GM10248 (cell line): Measurements from ENCODE around the gene TOLLIP.

ENCODE experiments used
- CTCF ChIA-PET: fragments of 300-600 bp; sonication (Branson Sonifier 250); formaldehyde crosslinking; extraction: SDS; loops from one replicate; lab custom pipeline; 2021; ENCODE audit warnings: antibody characterized with exemption; lab: Yijun Ruan, JAX
- POLR2A ChIA-PET: fragments of 350-650 bp; sonication (Branson Sonifier 250); formaldehyde crosslinking; extraction: SDS; loops from one replicate; lab custom pipeline; 2020; ENCODE audit warnings: antibody characterized with exemption; lab: Yijun Ruan, JAX
- DNase-seq: peaks from one replicate; pipeline ENCODE4 v3.0.0; 2012; ENCODE audit errors: extremely low spot score
- TF ChIP-seq, protein P1 (sequence below): IDR thresholded peaks from 2 replicates; pipeline ENCODE4 v1.5.1; 2012; ENCODE audit warnings: mild to moderate bottlenecking, low read depth; ENCODE audit errors: extremely low read depth, missing control alignments, control extremely low read depth

TOLLIP gene

DNA sequence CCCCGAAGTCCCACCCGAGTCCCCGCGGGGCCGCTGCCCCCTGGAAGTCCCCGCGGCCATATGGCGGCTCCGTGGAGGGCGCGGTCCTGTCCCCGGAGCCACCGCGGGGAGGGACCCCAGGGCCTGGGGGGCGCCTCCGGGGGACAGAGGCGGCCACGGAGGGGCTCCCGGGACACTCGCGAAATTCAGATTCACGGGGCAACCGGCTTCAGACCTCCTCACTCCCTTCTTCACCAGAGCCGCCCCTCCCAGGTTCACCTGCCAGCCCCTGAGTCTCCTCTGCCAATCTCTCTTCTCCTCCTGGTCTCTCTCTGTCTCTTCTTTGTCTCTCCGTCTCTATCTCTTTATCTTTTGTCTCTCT lies 28.2 kb upstream of the TOLLIP start:
- TF ChIP-seq, protein P1, sequence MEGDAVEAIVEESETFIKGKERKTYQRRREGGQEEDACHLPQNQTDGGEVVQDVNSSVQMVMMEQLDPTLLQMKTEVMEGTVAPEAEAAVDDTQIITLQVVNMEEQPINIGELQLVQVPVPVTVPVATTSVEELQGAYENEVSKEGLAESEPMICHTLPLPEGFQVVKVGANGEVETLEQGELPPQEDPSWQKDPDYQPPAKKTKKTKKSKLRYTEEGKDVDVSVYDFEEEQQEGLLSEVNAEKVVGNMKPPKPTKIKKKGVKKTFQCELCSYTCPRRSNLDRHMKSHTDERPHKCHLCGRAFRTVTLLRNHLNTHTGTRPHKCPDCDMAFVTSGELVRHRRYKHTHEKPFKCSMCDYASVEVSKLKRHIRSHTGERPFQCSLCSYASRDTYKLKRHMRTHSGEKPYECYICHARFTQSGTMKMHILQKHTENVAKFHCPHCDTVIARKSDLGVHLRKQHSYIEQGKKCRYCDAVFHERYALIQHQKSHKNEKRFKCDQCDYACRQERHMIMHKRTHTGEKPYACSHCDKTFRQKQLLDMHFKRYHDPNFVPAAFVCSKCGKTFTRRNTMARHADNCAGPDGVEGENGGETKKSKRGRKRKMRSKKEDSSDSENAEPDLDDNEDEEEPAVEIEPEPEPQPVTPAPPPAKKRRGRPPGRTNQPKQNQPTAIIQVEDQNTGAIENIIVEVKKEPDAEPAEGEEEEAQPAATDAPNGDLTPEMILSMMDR = no peak

DNA sequence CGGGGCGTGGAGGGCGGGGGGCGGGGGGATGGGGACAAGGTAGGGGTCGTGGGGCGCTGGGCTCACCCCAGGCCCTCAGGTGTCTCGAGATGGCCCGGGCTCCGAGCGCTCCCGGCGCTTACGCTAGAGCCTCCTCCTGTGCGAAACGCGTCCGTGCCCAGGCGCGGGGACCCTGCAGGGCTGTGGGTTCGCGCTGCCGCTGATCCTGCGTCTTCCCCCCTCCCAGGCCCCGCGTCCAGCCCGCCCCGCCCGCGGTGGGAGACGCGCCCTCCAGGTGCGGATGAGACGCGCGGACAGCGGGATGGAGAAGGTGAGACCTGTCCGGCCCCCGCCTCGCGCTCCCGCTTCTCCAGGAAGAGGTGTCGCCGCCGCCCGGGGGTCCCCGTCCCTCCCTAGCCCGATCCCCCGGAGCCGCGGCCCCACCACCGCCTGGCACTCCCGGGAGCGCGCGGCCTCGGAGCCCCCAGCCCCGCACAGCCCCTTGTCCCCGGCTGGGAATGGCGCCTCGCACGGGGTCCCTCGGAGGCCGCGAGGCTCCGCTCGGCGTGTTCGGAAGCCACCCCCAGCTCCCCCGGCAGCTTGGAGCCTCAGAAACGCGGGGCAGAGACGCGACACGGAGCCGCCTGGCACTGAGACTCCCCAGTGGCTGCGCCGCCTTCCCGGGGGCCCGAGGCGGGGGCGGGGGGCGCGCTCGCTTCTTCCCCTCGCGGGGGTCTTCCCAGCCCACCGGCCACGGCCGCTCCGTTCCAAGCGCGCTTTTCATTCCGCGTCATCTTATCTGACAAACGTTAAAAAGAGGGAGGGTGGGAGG lies 27.6 kb upstream of the TOLLIP start:
- ChIA-PET POLR2A (no interaction called here), CTCF (no interaction called here)
- no peak for DNase-seq
- TF ChIP-seq, protein P1 = no peak

More for the DNA sequence above, 28.2 kb upstream of the TOLLIP start:
- POLR2A ChIA-PET = no interaction called here
- no peak for DNase-seq
- CTCF ChIA-PET = no interaction called here

DNA sequence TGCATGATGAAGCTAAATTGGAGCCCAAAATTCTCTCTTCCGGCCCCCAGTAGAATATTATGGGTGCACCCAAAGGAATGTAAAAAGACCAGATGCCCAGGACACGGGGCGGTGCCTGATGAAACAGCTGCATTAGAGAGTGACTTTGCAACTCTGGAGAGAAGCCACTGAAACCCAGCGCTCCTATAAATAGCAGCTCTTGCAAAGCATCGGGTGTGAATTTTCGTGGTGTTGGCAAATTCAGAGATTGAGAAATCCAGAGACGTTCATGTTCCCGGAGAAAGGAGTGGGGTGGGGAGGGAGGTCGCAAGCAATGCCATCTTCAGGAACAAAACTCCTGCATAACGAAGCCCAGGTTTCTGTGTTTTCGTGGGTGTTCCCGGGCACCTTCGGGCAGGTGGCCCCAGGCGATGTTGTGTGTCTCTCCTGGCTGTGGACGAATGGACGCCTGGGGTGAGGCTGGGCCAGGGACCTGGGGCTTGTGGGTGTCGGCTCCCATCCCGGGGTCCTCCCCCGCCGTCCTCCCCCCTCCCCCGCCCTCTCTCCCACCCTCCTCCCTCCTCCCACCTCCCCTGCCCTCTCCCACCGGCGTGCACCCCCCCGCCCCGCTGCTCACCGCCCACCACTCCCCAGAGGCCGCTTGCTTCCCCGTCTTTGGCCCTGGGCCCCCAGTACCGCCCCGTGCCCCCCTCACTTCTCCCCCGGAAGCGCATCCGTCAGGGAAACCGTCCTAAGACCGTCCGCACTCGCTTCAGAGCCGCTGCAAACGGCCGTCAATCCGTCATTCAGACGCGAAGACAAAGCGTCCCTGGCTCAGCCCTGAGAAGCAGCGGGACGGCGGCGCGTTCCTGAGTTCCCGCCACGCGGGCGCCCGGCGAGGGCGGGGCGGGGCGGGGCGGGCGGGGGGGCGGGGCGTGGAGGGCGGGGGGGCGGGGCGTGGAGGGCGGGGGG lies 26.7 kb upstream of the TOLLIP start:
- POLR2A ChIA-PET = no interaction called here
- TF ChIP-seq, protein P1 = no peak
- peak; percentile 57 for DNase-seq
- CTCF ChIA-PET = no interaction called here

DNA sequence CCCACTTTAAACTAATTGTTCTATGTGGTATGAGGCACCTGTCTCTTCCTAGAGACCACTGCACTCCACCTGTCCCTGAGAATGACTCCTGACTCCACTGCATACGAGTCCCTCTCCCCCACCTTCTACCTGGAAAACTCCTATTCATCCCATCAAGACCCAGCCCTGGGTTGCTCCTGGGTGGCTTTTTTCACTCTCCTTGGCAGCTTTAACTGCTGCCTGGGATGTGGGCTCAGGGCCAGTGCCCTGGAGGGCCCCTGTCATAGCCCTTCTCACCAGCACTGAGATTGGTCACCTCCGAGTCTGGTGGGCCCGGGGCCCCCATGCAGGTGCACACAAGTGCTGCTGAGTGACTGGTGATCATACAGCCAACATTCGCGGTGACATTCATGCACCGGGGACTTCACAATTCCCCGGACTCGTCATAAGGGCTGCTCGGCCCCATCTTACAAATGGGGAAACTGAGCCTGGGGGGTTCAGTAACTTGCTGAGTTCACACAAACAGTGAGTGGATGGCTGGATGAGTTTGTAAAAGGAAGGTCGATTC lies 25.9 kb upstream of the TOLLIP start:
- ChIA-PET POLR2A (no interaction called here), CTCF (no interaction called here)
- TF ChIP-seq, protein P1 = no peak
- no peak for DNase-seq

DNA sequence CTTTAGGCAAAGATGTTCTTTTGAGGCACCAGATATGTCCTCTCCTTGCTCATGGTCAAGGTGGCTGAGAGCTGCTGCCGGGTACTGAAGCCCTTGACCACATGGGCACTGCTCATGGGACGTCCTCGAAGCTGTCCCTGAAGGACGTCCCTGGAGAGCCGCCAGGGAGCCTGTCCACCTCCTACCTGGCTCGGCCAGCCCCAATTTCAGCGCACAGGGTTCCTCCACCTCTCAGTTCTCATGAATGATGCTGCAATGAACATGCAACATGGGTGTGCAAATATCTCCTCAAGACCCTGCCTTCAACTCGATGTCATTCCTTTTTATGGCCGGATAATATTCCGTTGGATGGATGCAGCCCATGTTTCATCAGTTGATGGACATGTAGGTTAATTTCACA lies 24.4 kb upstream of the TOLLIP start:
- DNase-seq = no peak
- POLR2A ChIA-PET = no interaction called here

More for the DNA sequence above, 24.4 kb upstream of the TOLLIP start:
- CTCF ChIA-PET = no interaction called here
- TF ChIP-seq, protein P1 = no peak
